ENCODE measurements around the gene TTC7B.

GRCh38 chr14:90570461-90570860 lies 245.8 kb downstream of the TTC7B start:
- TF ChIP-seq CTCF (conservative IDR thresholded peaks at IDR 0.05) (no peak), ZFX (IDR thresholded peaks at IDR 0.05) (no peak)

Measured in C4-2B (cell line).